A673 (cell line): ENCODE results near the gene ADAMTS14. TPM values are rescaled to one million over a fixed set of nuclear protein-coding genes. Genes with fewer than 3 reads are reported as not detected.
"Not testable (repeated sequence)": the region's sequence is repeated elsewhere in the genome, so short reads cannot be mapped to it uniquely, and the experiment has no call there.

Source experiments
- BruUV-seq: library from RNA; stranded (reverse); fragments of 400-500 nt; replicated peaks from 2 replicates; lab custom pipeline; 2021; lab: Mats Ljungman, UMichigan
- CTCF ChIA-PET: fragments of 300-600 bp; sonication (Branson Sonifier 250); formaldehyde crosslinking; loops from one replicate; lab custom pipeline; 2022; ENCODE audit warnings: antibody characterized with exemption; lab: Charles Lee
- POLR2A ChIA-PET: fragments of 300-600 bp; sonication (Branson Sonifier 250); formaldehyde crosslinking; loops from one replicate; lab custom pipeline; 2022; ENCODE audit warnings: antibody characterized with exemption; ENCODE audit not compliant: low non-redundant PET; lab: Charles Lee
- DNase-seq: peaks from one replicate; pipeline ENCODE4 v3.0.0-alpha.2; 2015; ENCODE audit warnings: low spot score
- H3K27ac ChIP-seq: fragments of 200-600 bp; sonication (generic); 2 replicates; pipeline ENCODE4 v1.5.1; 2016; ENCODE audit warnings: mixed run types, low read depth, mild to moderate bottlenecking, mixed read lengths, antibody characterized with exemption, low read length; ENCODE audit not compliant: poor library complexity, severe bottlenecking
- H3K27me3 ChIP-seq: fragments of 200-600 bp; sonication (generic); replicated peaks from 2 replicates; pipeline ENCODE4 v1.6.1; 2017; ENCODE audit warnings: mixed run types, low read depth, mild to moderate bottlenecking, mixed read lengths, antibody characterized with exemption, low read length; ENCODE audit not compliant: insufficient read depth, poor library complexity
- H3K36me3 ChIP-seq: fragments of 200-600 bp; sonication (generic); 2 replicates; pipeline ENCODE4 v1.6.1; 2016; ENCODE audit warnings: mixed run types, mild to moderate bottlenecking, mixed read lengths, antibody characterized with exemption, low read length; ENCODE audit not compliant: insufficient read depth, poor library complexity, severe bottlenecking
- H3K4me1 ChIP-seq: fragments of 200-600 bp; sonication (generic); 2 replicates; pipeline ENCODE4 v1.6.1; 2017; ENCODE audit warnings: mixed run types, mild to moderate bottlenecking, mixed read lengths, antibody characterized with exemption, low read length; ENCODE audit not compliant: insufficient read depth, poor library complexity, severe bottlenecking
- H3K4me3 ChIP-seq: fragments of 200-600 bp; sonication (generic); 2 replicates; pipeline ENCODE4 v1.5.1; 2016; ENCODE audit warnings: low read depth, mixed run types, mild to moderate bottlenecking, mixed read lengths, low read length; ENCODE audit not compliant: poor library complexity, severe bottlenecking
- H3K9me3 ChIP-seq: fragments of 200-600 bp; sonication (generic); 2 replicates; pipeline ENCODE4 v1.6.1; 2016; ENCODE audit warnings: mixed run types, low read depth, mild to moderate bottlenecking, mixed read lengths, antibody characterized with exemption, low read length; ENCODE audit not compliant: poor library complexity, severe bottlenecking
- CTCF ChIP-seq: fragments of 300-800, 200-600 bp; sonication (generic); conservative IDR thresholded peaks from 2 replicates; pipeline ENCODE4 v1.5.1; 2017; ENCODE audit warnings: low read depth, mild to moderate bottlenecking, antibody characterized with exemption, low read length, moderate library complexity, mixed read lengths
- EZH2 ChIP-seq: fragments of 200-600 bp; sonication (generic); IDR thresholded peaks from 2 replicates; pipeline ENCODE4 v1.6.1; 2017; ENCODE audit warnings: borderline replicate concordance, low read depth, mild to moderate bottlenecking, mixed read lengths, antibody characterized with exemption, low read length; ENCODE audit not compliant: poor library complexity, severe bottlenecking
- intact Hi-C: fragments of 100-400 bp; cut with micrococcal nuclease; formaldehyde crosslinking; loops from one replicate; pipeline ENCODE4 v1.10.0; 2022; ENCODE audit not compliant: unreplicated experiment
- total RNA-seq: library from RNA; stranded (reverse); gene quantifications from 2 replicates; pipeline ENCODE4 v1.2.3, GENCODE V29; 2021

The ADAMTS14 gene
- total RNA-seq, 1 experiment from 2014 or later = 0.21 TPM

- Histone ChIP-seq H3K4me1 (no peaks in the 10 kb centered on the region), H3K4me3 (no peak overlapping the region), H3K36me3 (no peaks in the 10 kb centered on the region), H3K27ac (no peak overlapping the region), H3K27me3 (no peaks in the 10 kb centered on the region), H3K9me3 (peaks cover 13% of the 10 kb centered on the region)
- ChIA-PET CTCF (no interaction called here), POLR2A (no interaction called here)
- BruUV-seq = no TSS peak
- TF ChIP-seq EZH2 = no peak
- TF ChIP-seq CTCF = no peak
- intact Hi-C loops = no loop called here
- DNase-seq = no peak
Observed at GRCh38 chr10:70626056-70626455, 46.2 kb upstream of the ADAMTS14 start.

GRCh38 chr10:70629338-70629737 is 43.0 kb upstream of the ADAMTS14 start:
- H3K36me3 ChIP-seq = no peaks in the 10 kb centered on the region
- no peaks in the 10 kb centered on the region for H3K27me3 ChIP-seq
- H3K27ac ChIP-seq = no peak overlapping the region
- intact Hi-C loops = no loop called here
- ChIA-PET CTCF (no interaction called here), POLR2A (no interaction called here)
- H3K4me1 ChIP-seq = no peaks in the 10 kb centered on the region
- no peak for TF ChIP-seq CTCF
- no peak for TF ChIP-seq EZH2
- no peak for DNase-seq
- peaks cover 13% of the 10 kb centered on the region for H3K9me3 ChIP-seq
- no TSS peak for BruUV-seq
- no peak overlapping the region for H3K4me3 ChIP-seq

GRCh38 chr10:70631735-70632134 is 40.6 kb upstream of the ADAMTS14 start:
- DNase-seq, POLR2A ChIA-PET, H3K27me3 ChIP-seq, H3K36me3 ChIP-seq, BruUV-seq, intact Hi-C loops, CTCF ChIA-PET, H3K4me1 ChIP-seq, H3K4me3 ChIP-seq, H3K27ac ChIP-seq: not testable (repeated sequence)
- peaks cover 13% of the 10 kb centered on the region for H3K9me3 ChIP-seq

GRCh38 chr10:70634011-70634410 is 38.3 kb upstream of the ADAMTS14 start:
- no peak overlapping the region for H3K27ac ChIP-seq
- no peaks in the 10 kb centered on the region for H3K36me3 ChIP-seq
- no peaks in the 10 kb centered on the region for H3K4me1 ChIP-seq
- TF ChIP-seq CTCF (no peak), EZH2 (no peak)
- no peak for DNase-seq
- H3K9me3 ChIP-seq = no peaks in the 10 kb centered on the region
- H3K4me3 ChIP-seq = no peak overlapping the region
- ChIA-PET CTCF (no interaction called here), POLR2A (no interaction called here)
- no peaks in the 10 kb centered on the region for H3K27me3 ChIP-seq
- no TSS peak for BruUV-seq
- intact Hi-C loops = no loop called here

GRCh38 chr10:70634515-70634914 is 37.8 kb upstream of the ADAMTS14 start:
- H3K27ac ChIP-seq, H3K36me3 ChIP-seq, H3K9me3 ChIP-seq, CTCF ChIA-PET, BruUV-seq, H3K4me3 ChIP-seq, POLR2A ChIA-PET, DNase-seq, H3K4me1 ChIP-seq, H3K27me3 ChIP-seq, intact Hi-C loops: not testable (repeated sequence)
